HEK293 (cell line): ENCODE measurements around the gene SLC26A5.

Experiments used
- CTCF ChIA-PET: fragments of 350-600 bp; formaldehyde crosslinking; extraction: SDS; loops from one replicate; lab custom pipeline; 2021; ENCODE audit warnings: antibody characterized with exemption; lab: Yijun Ruan, JAX
- POLR2A ChIA-PET: fragments of 300-600 bp; formaldehyde crosslinking; extraction: SDS; loops from one replicate; lab custom pipeline; 2020; ENCODE audit warnings: antibody characterized with exemption, inconsistent platforms; lab: Yijun Ruan, JAX
- H3K27ac ChIP-seq: fragments of 200-500 bp; sonication (Bioruptor generic); 2 replicates; pipeline ENCODE4 v1.5.1; 2014; ENCODE audit warnings: low read depth, low read length, control low read depth, inconsistent platforms; ENCODE audit errors: extremely low read depth
- H3K36me3 ChIP-seq, 2 experiments: fragments of 200-500 bp in 1 of 2; sonication (Bioruptor generic) in 1 of 2; 1 replicate in 1 of 2; 2 replicates in 1 of 2; pipeline ENCODE4 v1.5.1; 2014 to 2017; ENCODE audit warnings: inconsistent platforms in 2 of 2, low read length in 2 of 2; ENCODE audit not compliant: control insufficient read depth in 2 of 2, insufficient read depth in 1 of 2
- H3K4me1 ChIP-seq: fragments of 200-500 bp; sonication (Bioruptor generic); 2 replicates; pipeline ENCODE4 v1.5.1; 2014; ENCODE audit warnings: mild to moderate bottlenecking, low read length, inconsistent platforms; ENCODE audit not compliant: control insufficient read depth, insufficient read depth
- H3K4me3 ChIP-seq: 2 replicates; pipeline ENCODE4 v1.5.1; 2011; ENCODE audit warnings: low read depth, mild to moderate bottlenecking, control low read depth, low read length, moderate library complexity
- H3K9me3 ChIP-seq: fragments of 200-500 bp; sonication (Bioruptor generic); 2 replicates; pipeline ENCODE4 v1.5.1; 2014; ENCODE audit warnings: low read depth, low read length, inconsistent platforms; ENCODE audit not compliant: control insufficient read depth, insufficient read depth
- OSR2 ChIP-seq: fragments of 450-650 bp; formaldehyde crosslinking; IDR thresholded peaks from 2 replicates; pipeline ENCODE4 v1.5.1; 2016; ENCODE audit warnings: missing biosample characterization, missing genetic modification characterization
- PRDM10 ChIP-seq: fragments of 450-650 bp; formaldehyde crosslinking; IDR thresholded peaks from 2 replicates; pipeline ENCODE4 v1.5.1; 2016; ENCODE audit warnings: missing biosample characterization, missing genetic modification characterization
- RBAK ChIP-seq: fragments of 450-650 bp; formaldehyde crosslinking; IDR thresholded peaks from 2 replicates; pipeline ENCODE4 v1.5.1; 2016; ENCODE audit warnings: missing biosample characterization, missing genetic modification characterization
- SCRT2 ChIP-seq: fragments of 450-650 bp; formaldehyde crosslinking; IDR thresholded peaks from 2 replicates; pipeline ENCODE4 v1.5.1; 2016; ENCODE audit warnings: missing biosample characterization, missing genetic modification characterization
- SP3 ChIP-seq: fragments of 450-650 bp; formaldehyde crosslinking; IDR thresholded peaks from 2 replicates; pipeline ENCODE4 v1.5.1; 2016; ENCODE audit warnings: missing biosample characterization, missing genetic modification characterization
- SP7 ChIP-seq: fragments of 450-650 bp; formaldehyde crosslinking; IDR thresholded peaks from 2 replicates; pipeline ENCODE4 v1.5.1; 2016; ENCODE audit warnings: missing biosample characterization, missing genetic modification characterization
- TSHZ1 ChIP-seq: fragments of 450-650 bp; formaldehyde crosslinking; IDR thresholded peaks from 2 replicates; pipeline ENCODE4 v1.5.1; 2016; ENCODE audit warnings: missing biosample characterization, missing genetic modification characterization, borderline replicate concordance
- ZFHX2 ChIP-seq: fragments of 450-650 bp; formaldehyde crosslinking; conservative IDR thresholded peaks from 2 replicates; pipeline ENCODE4 v1.5.1; 2016; ENCODE audit warnings: missing biosample characterization, missing genetic modification characterization
- ZNF10 ChIP-seq: fragments of 450-650 bp; formaldehyde crosslinking; IDR thresholded peaks from 2 replicates; pipeline ENCODE4 v1.5.1; 2017; ENCODE audit warnings: missing biosample characterization, missing genetic modification characterization
- ZNF169 ChIP-seq: fragments of 450-650 bp; formaldehyde crosslinking; IDR thresholded peaks from 2 replicates; pipeline ENCODE4 v1.5.1; 2016; ENCODE audit warnings: missing biosample characterization, missing genetic modification characterization
- ZNF335 ChIP-seq: fragments of 450-650 bp; formaldehyde crosslinking; conservative IDR thresholded peaks from 2 replicates; pipeline ENCODE4 v1.5.1; 2016; ENCODE audit warnings: missing biosample characterization, missing genetic modification characterization
- ZNF362 ChIP-seq: fragments of 450-650 bp; formaldehyde crosslinking; IDR thresholded peaks from 2 replicates; pipeline ENCODE4 v1.5.1; 2016; ENCODE audit warnings: missing biosample characterization, missing genetic modification characterization
- ZNF521 ChIP-seq: fragments of 450-650 bp; formaldehyde crosslinking; IDR thresholded peaks from 2 replicates; pipeline ENCODE4 v1.5.1; 2017; ENCODE audit warnings: missing biosample characterization, mild to moderate bottlenecking, missing genetic modification characterization
- ZNF645 ChIP-seq: fragments of 450-650 bp; formaldehyde crosslinking; IDR thresholded peaks from 2 replicates; pipeline ENCODE4; 2016; ENCODE audit warnings: missing biosample characterization, missing genetic modification characterization
- ZNF707 ChIP-seq: fragments of 450-650 bp; formaldehyde crosslinking; IDR thresholded peaks from 2 replicates; pipeline ENCODE4 v1.5.1; 2016; ENCODE audit warnings: missing biosample characterization, missing genetic modification characterization

SLC26A5 gene

GRCh38 chr7:103379270-103379975 is 66.6 kb downstream of the SLC26A5 start:
- peak; percentile 50 for TF ChIP-seq ZNF335 (tag by site-specific recombination)
- TF ChIP-seq ZNF362 (tag by site-specific recombination), result peak; percentile 36; the same call in 1 of the 2 replicates
- TF ChIP-seq ZNF10 (tag by site-specific recombination), result no peak
- TF ChIP-seq, all 188 proteins: peak for 2
- ChIA-PET POLR2A (interaction anchor here (1.3 kb wide), 1 partner anchor 72 kb away, joined by 3 read pairs; no protein-coding TSS in a partner anchor), CTCF (no interaction called here)
- H3K9me3 ChIP-seq, result no peaks in the 10 kb centered on the region
- no peaks in the 10 kb centered on the region for H3K36me3 ChIP-seq
- H3K4me1 ChIP-seq, result no peaks in the 10 kb centered on the region
- no peak overlapping the region for H3K27ac ChIP-seq
- H3K4me3 ChIP-seq, result no peak overlapping the region

DNA sequence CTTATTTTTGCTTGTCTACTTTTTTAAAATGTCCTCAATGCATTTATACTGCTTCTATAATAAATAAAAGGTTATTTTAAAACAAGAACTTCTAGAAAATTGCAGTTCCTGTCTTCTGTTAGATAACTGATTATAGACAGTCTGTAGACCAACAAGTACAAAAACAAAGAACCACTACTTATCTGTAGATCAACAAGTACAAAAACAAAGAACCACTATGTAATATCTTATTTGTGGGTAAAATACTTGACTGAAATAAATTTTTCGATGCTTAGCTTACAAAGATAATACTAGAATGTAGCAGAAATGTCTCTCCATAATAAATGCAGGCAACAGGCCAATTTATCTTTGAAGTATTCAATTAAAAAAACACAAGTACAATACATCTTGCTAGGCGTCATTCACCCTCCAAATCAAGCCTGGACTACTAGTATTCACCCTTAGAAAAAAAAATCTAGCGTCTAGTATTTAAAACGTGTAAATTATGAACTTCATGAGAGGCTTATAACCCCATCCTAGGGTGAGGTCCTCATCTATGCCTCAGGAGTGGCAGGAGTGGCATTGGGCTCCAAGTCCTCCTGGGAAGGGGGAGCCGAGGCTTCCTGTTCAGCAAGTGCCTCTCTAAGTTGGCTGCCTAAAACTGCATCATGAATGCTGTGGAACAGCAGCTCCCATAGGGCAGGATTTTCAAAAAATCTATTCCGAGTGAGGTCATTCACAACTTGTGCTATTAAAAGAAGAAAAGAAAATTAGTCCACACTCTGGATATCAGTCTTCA is 72.0 kb downstream of the SLC26A5 start:
- no peak for TF ChIP-seq SP3
- peak; percentile 73 for TF ChIP-seq SCRT2
- no peak for TF ChIP-seq ZNF645 (tag by site-specific recombination)
- TF ChIP-seq ZNF707 (tag by site-specific recombination), result no peak
- 0 out of 2 replicates have a peak, but pooled peaks have one; percentile 28 for TF ChIP-seq PRDM10 (tag by site-specific recombination)
- TF ChIP-seq RBAK (tag by site-specific recombination), result no peak
- no peak for TF ChIP-seq ZNF169 (tag by site-specific recombination)
- TF ChIP-seq ZFHX2 (tag by site-specific recombination), result no peak
- peak; percentile 57 for TF ChIP-seq ZNF362 (tag by site-specific recombination)
- TF ChIP-seq, all 188 proteins: peak for 3
- no peak overlapping the region for H3K27ac ChIP-seq
- H3K36me3 ChIP-seq, result peaks cover 5 to 6% of the 10 kb centered on the region in 2 experiments; a peak in 2 of 3 replicates
- ChIA-PET POLR2A (no interaction called here), CTCF (no interaction called here)
- no peaks in the 10 kb centered on the region for H3K4me1 ChIP-seq
- H3K9me3 ChIP-seq, result no peaks in the 10 kb centered on the region
- H3K4me3 ChIP-seq, result no peak overlapping the region

DNA sequence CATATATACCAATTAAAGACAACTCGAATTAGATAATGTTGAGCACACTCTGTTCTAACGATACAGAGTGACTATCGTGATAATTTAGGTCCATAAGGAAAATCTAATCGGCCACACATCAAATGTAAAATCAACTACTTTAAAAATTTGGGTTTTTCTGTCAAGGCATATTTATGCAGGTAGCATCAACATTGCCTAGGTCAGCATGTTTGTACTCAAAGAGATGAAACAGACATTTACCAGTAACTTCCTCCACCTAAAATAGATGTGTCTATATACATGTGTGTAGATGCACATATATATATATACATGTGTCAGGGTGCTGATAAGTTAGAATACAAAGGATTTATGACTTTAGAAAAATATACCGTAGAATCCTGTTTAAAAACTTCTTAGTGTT is 76.6 kb downstream of the SLC26A5 start:
- H3K36me3 ChIP-seq, result peaks cover 42 to 49% of the 10 kb centered on the region in 2 experiments
- POLR2A ChIA-PET, result no interaction called here
- TF ChIP-seq OSR2 (tag by site-specific recombination) (no peak), SP7 (tag by site-specific recombination) (no peak), TSHZ1 (tag by site-specific recombination) (no peak), ZNF521 (no peak)
- TF ChIP-seq, all 188 proteins: peak for 0
- Histone ChIP-seq H3K9me3 (no peaks in the 10 kb centered on the region), H3K4me1 (no peaks in the 10 kb centered on the region), H3K27ac (no peak overlapping the region), H3K4me3 (no peak overlapping the region)
- CTCF ChIA-PET, result interaction anchor here (0.6 kb wide), 1 partner anchor 43 kb away, joined by 3 read pairs; no protein-coding TSS in a partner anchor
